ENCODE results near the gene MMP15. TPM values are rescaled to one million over a fixed set of nuclear protein-coding genes. Genes with fewer than 3 reads are reported as not detected.

Gene MMP15
- total RNA-seq, 6 experiments from 2014 or later: 0.82 to 4.1 (median 1.1) TPM

- TF ChIP-seq CTCF (IDR thresholded peaks at IDR 0.05): no peak
- peaks cover 10% of the 10 kb centered on the region for H3K36me3 Mint-ChIP-seq (ENCODE audit: low read depth)
- peak overlapping the region; percentile 87 for H3K27ac Mint-ChIP-seq
- no peak for DNase-seq
- H3K4me3 Mint-ChIP-seq: no peak overlapping the region
- H3K9me3 Mint-ChIP-seq: no peaks in the 10 kb centered on the region
- peaks cover 28% of the 10 kb centered on the region for H3K4me1 Mint-ChIP-seq (ENCODE audit: low read depth)
- H3K27me3 Mint-ChIP-seq (ENCODE audit: insufficient read depth): peaks cover under 1% of the 10 kb centered on the region; the same call in 1 of the 2 replicates
Measured at GRCh38 chr16:58009856-58010416, 15.6 kb upstream of the MMP15 start.

DNA sequence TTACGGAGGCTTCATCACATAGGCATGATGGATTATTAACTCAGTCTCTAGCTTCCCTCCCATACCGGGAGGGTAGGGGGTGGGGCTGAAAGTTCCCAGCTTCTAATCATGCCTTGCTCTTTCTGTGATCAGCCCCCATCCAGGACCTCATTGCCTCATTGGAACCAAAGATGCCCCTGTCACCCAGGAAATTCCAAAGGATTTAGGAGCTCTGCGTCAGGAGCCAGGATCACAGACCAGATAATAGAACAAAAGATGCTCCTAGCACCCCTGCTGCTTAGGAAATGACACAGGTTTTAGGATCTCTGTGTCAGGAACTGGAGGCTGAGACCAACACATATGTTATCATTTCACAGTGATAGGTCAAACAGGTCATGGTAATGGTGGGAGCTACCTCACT, 14.7 kb upstream of the MMP15 start:
- no peak for TF ChIP-seq CTCF (IDR thresholded peaks at IDR 0.05)
- Mint-ChIP-seq H3K27ac (peak overlapping the region; percentile 87), H3K9me3 (no peaks in the 10 kb centered on the region), H3K27me3 (ENCODE audit: insufficient read depth) (no peaks in the 10 kb centered on the region), H3K4me3 (peak overlapping the region; percentile 13; the same call in 1 of the 2 replicates), H3K36me3 (ENCODE audit: low read depth) (peaks cover 9% of the 10 kb centered on the region), H3K4me1 (ENCODE audit: low read depth) (peaks cover 26% of the 10 kb centered on the region)
- DNase-seq: no peak

- no peaks in the 10 kb centered on the region for H3K27me3 Mint-ChIP-seq (ENCODE audit: insufficient read depth)
- peaks cover 7% of the 10 kb centered on the region for H3K36me3 Mint-ChIP-seq (ENCODE audit: low read depth)
- H3K27ac Mint-ChIP-seq: peak overlapping the region; percentile 87
- peak overlapping the region; percentile 52 for H3K4me3 Mint-ChIP-seq
- DNase-seq: peak; percentile 85
- TF ChIP-seq CTCF (IDR thresholded peaks at IDR 0.05): peak; percentile 44; the same call in 1 of the 2 replicates
- peaks cover 26% of the 10 kb centered on the region for H3K4me1 Mint-ChIP-seq (ENCODE audit: low read depth)
- H3K9me3 Mint-ChIP-seq: no peaks in the 10 kb centered on the region
Measured at GRCh38 chr16:58011652-58012051, 13.9 kb upstream of the MMP15 start.

- H3K27me3 Mint-ChIP-seq (ENCODE audit: insufficient read depth): no peaks in the 10 kb centered on the region
- no peaks in the 10 kb centered on the region for H3K9me3 Mint-ChIP-seq
- no peak for DNase-seq
- TF ChIP-seq CTCF (IDR thresholded peaks at IDR 0.05): no peak
- H3K27ac Mint-ChIP-seq: no peak overlapping the region
- peaks cover 26% of the 10 kb centered on the region for H3K4me1 Mint-ChIP-seq (ENCODE audit: low read depth)
- no peak overlapping the region for H3K4me3 Mint-ChIP-seq
- H3K36me3 Mint-ChIP-seq (ENCODE audit: low read depth): peaks cover 7% of the 10 kb centered on the region
Measured at GRCh38 chr16:58012481-58012880, 13.1 kb upstream of the MMP15 start.

- Mint-ChIP-seq H3K9me3 (no peaks in the 10 kb centered on the region), H3K4me3 (no peak overlapping the region), H3K36me3 (ENCODE audit: low read depth) (peaks cover 7% of the 10 kb centered on the region), H3K27ac (no peak overlapping the region), H3K4me1 (ENCODE audit: low read depth) (peaks cover 26% of the 10 kb centered on the region), H3K27me3 (ENCODE audit: insufficient read depth) (no peaks in the 10 kb centered on the region)
- no peak for DNase-seq
- TF ChIP-seq CTCF (IDR thresholded peaks at IDR 0.05): no peak
Measured at GRCh38 chr16:58013201-58013956, 12.2 kb upstream of the MMP15 start.
